ENCODE results near the gene RELT.

DNA sequence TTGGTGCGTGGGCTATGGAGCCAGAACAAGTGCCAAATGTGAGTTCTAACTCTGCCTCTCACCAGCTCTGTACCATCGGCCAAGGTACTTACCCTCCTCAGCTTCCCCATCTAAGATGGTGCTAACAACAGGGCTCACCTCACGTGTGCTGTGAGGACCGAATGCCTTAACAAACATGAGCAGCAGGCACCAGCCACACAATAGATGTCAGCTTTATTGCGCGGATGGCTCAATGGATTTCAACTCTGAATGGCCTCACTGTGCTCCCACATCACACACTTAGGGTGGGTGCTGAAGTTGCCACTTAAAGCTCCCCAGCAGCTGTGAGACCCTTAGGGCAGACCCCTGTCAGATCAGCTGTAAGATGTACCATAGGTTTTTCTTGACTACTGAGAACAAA, 24.1 kb downstream of the RELT start:
- TF ChIP-seq CTCF (IDR thresholded peaks at IDR 0.05) (no peak), POLR2A (IDR thresholded peaks at IDR 0.05) (no peak)

All from upper lobe of left lung (tissue), 4 donors.